G401 (cell line): Measurements from ENCODE around the gene C10orf53. TPM values are rescaled to one million over a fixed set of nuclear protein-coding genes. Genes with fewer than 3 reads are reported as not detected.

Source experiments
- DNase-seq: peaks from one replicate; pipeline ENCODE4 v3.0.0-alpha.2; 2015; ENCODE audit warnings: low spot score
- in situ Hi-C: cut with HindIII; loops from 2 replicates; pipeline ENCODE4 v1.10.0; 2016; ENCODE audit warnings: low sequenced_read_pairs, mixed read lengths
- total RNA-seq: library from RNA; depleted of rRNA; stranded (reverse); fragments of >200 nt; shearing (Covaris generic); gene quantifications from 2 replicates; pipeline ENCODE4 v1.2.3, GENCODE V29; 2014

C10orf53 gene
- total RNA-seq, 1 experiment from 2014 or later, result not detected

- no peak for DNase-seq
- in situ Hi-C loops, result no loop called here
Observed at GRCh38 chr10:49651039-49651835, 28.2 kb upstream of the C10orf53 start.

- in situ Hi-C loops, result no loop called here
- no peak for DNase-seq
Observed at GRCh38 chr10:49651917-49652316, 27.5 kb upstream of the C10orf53 start.

- no peak for DNase-seq
- in situ Hi-C loops, result no loop called here
Observed at GRCh38 chr10:49652421-49653272, 26.8 kb upstream of the C10orf53 start.

- DNase-seq, result no peak
- in situ Hi-C loops, result no loop called here
Observed at GRCh38 chr10:49653273-49653929, 26.1 kb upstream of the C10orf53 start.

GRCh38 chr10:49654036-49654693 lies 25.3 kb upstream of the C10orf53 start:
- no peak for DNase-seq
- in situ Hi-C loops, result no loop called here

GRCh38 chr10:49655099-49655498 lies 24.4 kb upstream of the C10orf53 start:
- in situ Hi-C loops, result no loop called here
- DNase-seq, result no peak

- in situ Hi-C loops, result no loop called here
- DNase-seq, result no peak
Observed at GRCh38 chr10:49656845-49657493, 22.5 kb upstream of the C10orf53 start.

GRCh38 chr10:49657606-49658005 lies 21.8 kb upstream of the C10orf53 start:
- no peak for DNase-seq
- in situ Hi-C loops, result no loop called here

GRCh38 chr10:49661140-49661856 lies 18.2 kb upstream of the C10orf53 start:
- in situ Hi-C loops, result no loop called here
- no peak for DNase-seq

GRCh38 chr10:49662169-49662830 lies 17.2 kb upstream of the C10orf53 start:
- no peak for DNase-seq
- in situ Hi-C loops, result no loop called here

- in situ Hi-C loops, result no loop called here
Observed at GRCh38 chr10:49663596-49663995, 15.9 kb upstream of the C10orf53 start.

GRCh38 chr10:49664006-49664841 lies 15.2 kb upstream of the C10orf53 start:
- in situ Hi-C loops, result no loop called here
- no peak for DNase-seq

More at GRCh38 chr10:49663596-49663995, 15.9 kb upstream of the C10orf53 start:
- DNase-seq, result no peak

- in situ Hi-C loops, result no loop called here
- no peak for DNase-seq
Observed at GRCh38 chr10:49664842-49665355, 14.6 kb upstream of the C10orf53 start.

GRCh38 chr10:49666054-49666615 lies 13.3 kb upstream of the C10orf53 start:
- in situ Hi-C loops, result no loop called here
- DNase-seq, result no peak

- no peak for DNase-seq
- in situ Hi-C loops, result no loop called here
Observed at GRCh38 chr10:49666685-49667084, 12.8 kb upstream of the C10orf53 start.

- DNase-seq, result no peak
- in situ Hi-C loops, result no loop called here
Observed at GRCh38 chr10:49667991-49668390, 11.5 kb upstream of the C10orf53 start.
